MV-4-11 (cell line): Measurements from ENCODE around the gene BAIAP2.

Experiments
- DNase-seq: peaks from one replicate; lab custom pipeline; 2025; lab: John Stamatoyannopoulos, UW

BAIAP2 gene

GRCh38 chr17:81090361-81091136 lies 55.6 kb downstream of the BAIAP2 start:
- peak; percentile 85 for DNase-seq

- no peak for DNase-seq
Measured at GRCh38 chr17:81091154-81091553, 56.2 kb downstream of the BAIAP2 start.

GRCh38 chr17:81091774-81092517 lies 57.0 kb downstream of the BAIAP2 start:
- no peak for DNase-seq

GRCh38 chr17:81092518-81093095 lies 57.7 kb downstream of the BAIAP2 start:
- DNase-seq, result no peak

GRCh38 chr17:81093619-81094508 lies 58.9 kb downstream of the BAIAP2 start:
- DNase-seq, result no peak

GRCh38 chr17:81094509-81095382 lies 59.8 kb downstream of the BAIAP2 start:
- peak; percentile 99 for DNase-seq

- peak; percentile 5 for DNase-seq
Measured at GRCh38 chr17:81095383-81095762, 60.4 kb downstream of the BAIAP2 start.

- no peak for DNase-seq
Measured at GRCh38 chr17:81096741-81097133, 61.8 kb downstream of the BAIAP2 start.

GRCh38 chr17:81097134-81097942 lies 62.4 kb downstream of the BAIAP2 start:
- DNase-seq, result peak; percentile 41

- peak; percentile 76 for DNase-seq
Measured at GRCh38 chr17:81097943-81098308, 63.0 kb downstream of the BAIAP2 start.

- DNase-seq, result no peak
Measured at GRCh38 chr17:81099888-81100287, 64.9 kb downstream of the BAIAP2 start.

- no peak for DNase-seq
Measured at GRCh38 chr17:81100668-81101067, 65.7 kb downstream of the BAIAP2 start.

GRCh38 chr17:81101614-81102306 lies 66.8 kb downstream of the BAIAP2 start:
- DNase-seq, result peak; percentile 78

- DNase-seq, result peak; percentile 41
Measured at GRCh38 chr17:81102352-81102751, 67.4 kb downstream of the BAIAP2 start.

GRCh38 chr17:81102869-81103268 lies 67.9 kb downstream of the BAIAP2 start:
- DNase-seq, result no peak

- no peak for DNase-seq
Measured at GRCh38 chr17:81103379-81103778, 68.4 kb downstream of the BAIAP2 start.

- no peak for DNase-seq
Measured at GRCh38 chr17:81106716-81107115, 71.8 kb downstream of the BAIAP2 start.

GRCh38 chr17:81108220-81108619 lies 73.3 kb downstream of the BAIAP2 start:
- no peak for DNase-seq

GRCh38 chr17:81109957-81110356 lies 75.0 kb downstream of the BAIAP2 start:
- no peak for DNase-seq
